ENCODE data around the gene GADD45B.
A peak's percentile ranks its signal among the peaks of the same experiment; 100 is the strongest.
"Not testable (repeated sequence)": the region's sequence is repeated elsewhere in the genome, so short reads cannot be mapped to it uniquely, and the experiment has no call there.

GADD45B gene

GRCh38 chr19:2500841-2501261 lies 24.9 kb downstream of the GADD45B start:
- no peak overlapping the region for H3K4me3 ChIP-seq (ENCODE audit: low read depth, low read length)
- DNase-seq (ENCODE audit: low read depth, low spot score), result no peak
- no peak for TF ChIP-seq CTCF (IDR thresholded peaks at IDR 0.05; ENCODE audit: low read depth, low read length)
- in situ Hi-C loops (cut with HindIII; ENCODE audit: low sequenced_read_pairs), result no loop called here

DNA sequence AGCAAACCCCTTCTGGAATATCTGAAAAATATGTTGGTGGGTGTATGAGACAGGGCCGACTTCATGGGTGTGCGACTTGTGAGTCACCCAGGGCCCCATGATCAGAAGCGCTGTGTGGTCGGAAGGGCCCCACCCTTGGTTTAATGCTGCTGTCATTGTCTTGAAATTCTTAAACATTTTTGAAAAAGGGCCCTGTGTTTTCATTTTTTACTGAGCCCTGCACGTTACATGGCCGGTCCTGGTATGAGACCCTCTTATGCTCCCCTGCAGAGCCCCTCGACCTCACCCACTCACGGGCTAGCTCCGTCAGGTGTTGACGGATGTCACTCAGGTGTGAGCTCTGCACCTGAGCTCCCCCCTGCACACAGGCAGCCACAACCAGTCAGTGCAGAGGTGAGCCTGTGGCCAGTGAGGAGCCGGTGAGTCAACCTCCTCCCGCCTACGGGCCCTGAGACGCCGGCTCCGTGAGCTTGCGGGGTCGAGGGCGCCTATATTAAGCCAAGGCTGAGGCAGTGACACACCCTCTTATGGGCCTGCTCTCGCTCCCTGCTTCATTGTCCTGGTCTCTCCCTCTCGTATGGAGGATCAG lies 27.7 kb downstream of the GADD45B start:
- H3K4me3 ChIP-seq (ENCODE audit: low read depth, low read length), result no peak overlapping the region
- DNase-seq (ENCODE audit: low read depth, low spot score), result peak; percentile 76
- in situ Hi-C loops (cut with HindIII; ENCODE audit: low sequenced_read_pairs), result no loop called here
- no peak for TF ChIP-seq CTCF (IDR thresholded peaks at IDR 0.05; ENCODE audit: low read depth, low read length)

- H3K4me3 ChIP-seq (ENCODE audit: low read depth, low read length); DNase-seq (ENCODE audit: low read depth, low spot score); in situ Hi-C loops (cut with HindIII; ENCODE audit: low sequenced_read_pairs): not testable (repeated sequence)
Observed at GRCh38 chr19:2506656-2507055, 30.7 kb downstream of the GADD45B start.

DNA sequence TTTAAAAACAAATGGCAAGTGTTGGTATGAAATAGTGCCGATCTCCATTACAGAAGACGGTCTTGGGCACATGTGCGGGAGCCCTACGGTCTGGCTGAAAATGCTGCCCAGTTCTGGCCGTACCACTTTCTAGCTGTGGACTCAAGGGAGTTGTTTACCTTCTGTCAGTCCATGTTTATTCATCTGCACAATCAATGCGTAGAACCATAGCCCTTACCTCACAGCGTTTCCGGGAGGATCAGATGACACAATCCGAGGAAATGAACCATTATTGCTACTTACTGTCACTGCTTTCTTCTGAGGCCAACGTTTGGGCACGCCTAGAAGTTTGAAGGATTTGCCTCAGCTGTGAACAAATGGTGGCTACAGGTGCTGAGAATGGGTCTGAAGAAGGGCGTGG lies 31.2 kb downstream of the GADD45B start:
- H3K4me3 ChIP-seq (ENCODE audit: low read depth, low read length), result no peak overlapping the region
- TF ChIP-seq CTCF (IDR thresholded peaks at IDR 0.05; ENCODE audit: low read depth, low read length), result no peak
- in situ Hi-C loops (cut with HindIII; ENCODE audit: low sequenced_read_pairs), result no loop called here
- DNase-seq (ENCODE audit: low read depth, low spot score), result peak; percentile 59

DNA sequence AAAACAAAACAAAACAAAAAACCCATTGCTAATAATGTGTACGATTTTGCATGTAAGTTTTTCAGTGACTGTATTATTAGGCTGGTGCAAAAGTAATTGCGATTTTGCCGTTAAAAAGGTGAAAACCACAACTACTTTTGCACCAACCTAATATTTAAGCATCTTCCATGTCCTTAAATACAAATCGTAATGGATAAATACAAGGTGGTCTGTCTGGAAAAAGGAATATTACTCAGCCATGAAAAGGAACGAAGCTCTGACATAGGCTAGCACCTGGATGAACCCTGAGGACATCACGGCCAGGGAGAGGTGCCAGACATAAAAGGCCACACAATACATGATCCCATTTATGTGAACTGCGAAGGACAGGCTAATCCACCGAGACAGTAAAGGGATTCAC lies 33.2 kb downstream of the GADD45B start:
- in situ Hi-C loops (cut with HindIII; ENCODE audit: low sequenced_read_pairs), result no loop called here
- TF ChIP-seq CTCF (IDR thresholded peaks at IDR 0.05; ENCODE audit: low read depth, low read length), result no peak
- no peak for DNase-seq (ENCODE audit: low read depth, low spot score)
- H3K4me3 ChIP-seq (ENCODE audit: low read depth, low read length), result no peak overlapping the region

- H3K4me3 ChIP-seq (ENCODE audit: low read depth, low read length), result no peak overlapping the region
- in situ Hi-C loops (cut with HindIII; ENCODE audit: low sequenced_read_pairs), result no loop called here
- DNase-seq (ENCODE audit: low read depth, low spot score), result no peak
- TF ChIP-seq CTCF (IDR thresholded peaks at IDR 0.05; ENCODE audit: low read depth, low read length), result no peak
Observed at GRCh38 chr19:2511570-2511969, 35.6 kb downstream of the GADD45B start.

- no peak for TF ChIP-seq CTCF (IDR thresholded peaks at IDR 0.05; ENCODE audit: low read depth, low read length)
- in situ Hi-C loops (cut with HindIII; ENCODE audit: low sequenced_read_pairs), result no loop called here
- no peak overlapping the region for H3K4me3 ChIP-seq (ENCODE audit: low read depth, low read length)
- no peak for DNase-seq (ENCODE audit: low read depth, low spot score)
Observed at GRCh38 chr19:2511991-2512390, 36.1 kb downstream of the GADD45B start.

Data from astrocyte of the spinal cord (primary cell).